GM12878 (cell line): ENCODE data around the gene MAPK8. TPM values are rescaled to one million over a fixed set of nuclear protein-coding genes. Genes with fewer than 3 reads are reported as not detected.
A peak's percentile ranks its signal among the peaks of the same experiment; 100 is the strongest.

ENCODE experiments used
- ATAC-seq: fragments of 200-7000 bp; cut with Tn5 transposase; 3 replicates; pipeline ENCODE4 v1.9.1; 2020; ENCODE audit warnings: mild to moderate bottlenecking, moderate library complexity
- BruUV-seq: library from RNA; stranded (reverse); fragments of 400-500 nt; replicated peaks from 2 replicates; lab custom pipeline; 2021; lab: Mats Ljungman, UMichigan
- CTCF ChIA-PET: fragments of 300-600 bp; sonication (Branson Sonifier 250); formaldehyde crosslinking; extraction: SDS; loops from one replicate; lab custom pipeline; 2021; ENCODE audit warnings: inconsistent platforms; lab: Yijun Ruan, JAX
- POLR2A ChIA-PET: fragments of 350-600 bp; formaldehyde crosslinking; extraction: SDS; loops from one replicate; lab custom pipeline; 2021; ENCODE audit warnings: inconsistent platforms; lab: Charles Lee
- RAD21 ChIA-PET: fragments of 300-600 bp; sonication (Branson Sonifier 250); formaldehyde crosslinking; loops from one replicate; lab custom pipeline; 2023; ENCODE audit warnings: antibody characterized with exemption; ENCODE audit not compliant: unreplicated experiment; lab: Charles Lee
- SMC1A ChIA-PET: fragments of 300-600 bp; sonication (Branson Sonifier 250); formaldehyde crosslinking; loops from one replicate; lab custom pipeline; 2023; ENCODE audit not compliant: unreplicated experiment, uncharacterized antibody; lab: Charles Lee
- DNase-seq: peaks from one replicate; pipeline ENCODE4 v3.0.0-alpha.2; 2011; ENCODE audit warnings: low read depth, low spot score
- FAIRE-seq: peaks from 3 replicates; lab custom pipeline; 2011; peaks lifted over from hg19 to GRCh38; lab: Jason Lieb, UNC
- H2AFZ ChIP-seq: 2 replicates; pipeline ENCODE4 v1.6.0; 2011; ENCODE audit warnings: low read depth, low read length, control low read depth; ENCODE audit not compliant: control insufficient read depth
- H3K27ac ChIP-seq: 2 replicates; pipeline ENCODE4 v1.5.1; 2011; ENCODE audit warnings: control low read depth; ENCODE audit not compliant: control insufficient read depth, insufficient read depth
- H3K27me3 ChIP-seq, 2 experiments: replicated peaks in 1 of 2; 2 replicates each; pipeline versions ENCODE4 v1.6.0 to v1.6.1; 2011; ENCODE audit warnings: low read length in 1 of 2; ENCODE audit not compliant: control insufficient read depth in 2 of 2, insufficient read depth in 2 of 2
- H3K36me3 ChIP-seq, 2 experiments: 2 replicates each; pipeline ENCODE4 v1.5.1; 2011; ENCODE audit warnings: low read length in 1 of 2; ENCODE audit not compliant: control insufficient read depth in 2 of 2, insufficient read depth in 2 of 2
- H3K4me1 ChIP-seq: 2 replicates; pipeline ENCODE4 v1.6.1; 2011; ENCODE audit warnings: mild to moderate bottlenecking, low read length, moderate library complexity, mixed read lengths; ENCODE audit not compliant: control insufficient read depth, insufficient read depth
- H3K4me2 ChIP-seq: 2 replicates; pipeline ENCODE4 v1.6.0; 2011; ENCODE audit warnings: control low read depth; ENCODE audit not compliant: control insufficient read depth, insufficient read depth
- H3K4me3 ChIP-seq: fragments of 200-600 bp; sonication (generic); 2 replicates; pipeline ENCODE4 v1.5.1; 2016
- H3K79me2 ChIP-seq: 2 replicates; pipeline ENCODE4 v1.6.0; 2011; ENCODE audit warnings: low read length; ENCODE audit not compliant: control insufficient read depth, insufficient read depth
- H3K9ac ChIP-seq: 2 replicates; pipeline ENCODE4 v1.8.0; 2011; ENCODE audit warnings: low read length, control low read depth, mixed read lengths; ENCODE audit not compliant: control insufficient read depth, insufficient read depth
- H3K9me3 ChIP-seq: replicated peaks from 3 replicates; pipeline ENCODE4 v1.5.1; 2011; ENCODE audit warnings: mild to moderate bottlenecking, low read length; ENCODE audit not compliant: control insufficient read depth, insufficient read depth
- H4K20me1 ChIP-seq: 2 replicates; pipeline ENCODE4 v1.6.0; 2011; ENCODE audit not compliant: control insufficient read depth, insufficient read depth
- EED ChIP-seq: sonication (generic); IDR thresholded peaks from 2 replicates; pipeline ENCODE4 v1.6.1; 2016; ENCODE audit warnings: antibody characterized with exemption, low read depth
- ETV6 ChIP-seq, 2 experiments: fragments of 450-650 bp in 1 of 2; IDR thresholded peaks in 1 of 2; conservative IDR thresholded peaks in 1 of 2; 2 replicates each; pipeline ENCODE4 v1.6.1; 2014; ENCODE audit warnings: antibody characterized with exemption in 1 of 2, borderline replicate concordance in 1 of 2, low read depth in 1 of 2, mild to moderate bottlenecking in 1 of 2, moderate library complexity in 1 of 2
- FOXK2 ChIP-seq: fragments of 450-650 bp; IDR thresholded peaks from 2 replicates; pipeline ENCODE4 v1.6.1; 2017; ENCODE audit warnings: mild to moderate bottlenecking, moderate library complexity
- GABPA ChIP-seq: IDR thresholded peaks from 2 replicates; pipeline ENCODE4 v1.6.1; 2014; ENCODE audit warnings: antibody characterized with exemption, low read depth, mild to moderate bottlenecking, inconsistent platforms
- HCFC1 ChIP-seq: fragments of 150-350 bp; IDR thresholded peaks from 2 replicates; pipeline ENCODE4 v1.6.1; 2014; ENCODE audit warnings: low read length
- HDAC6 ChIP-seq: fragments of 200-600 bp; sonication (generic); IDR thresholded peaks from one replicate; pipeline ENCODE4 v1.8.0; 2017; ENCODE audit warnings: antibody characterized with exemption; ENCODE audit not compliant: unreplicated experiment
- MAX ChIP-seq: IDR thresholded peaks from 2 replicates; pipeline ENCODE4 v1.6.1; 2012; ENCODE audit warnings: low read depth, low read length, improper control_type of control experiment
- NRF1 ChIP-seq: conservative IDR thresholded peaks from 2 replicates; pipeline ENCODE4 v1.6.1; 2011; ENCODE audit warnings: mild to moderate bottlenecking, low read depth, low read length, improper control_type of control experiment
- SIN3A ChIP-seq: IDR thresholded peaks from 2 replicates; pipeline ENCODE4 v1.6.1; 2012; ENCODE audit warnings: low read depth, low read length, improper control_type of control experiment
- SP1 ChIP-seq: IDR thresholded peaks from one replicate; pipeline ENCODE4 v1.6.1; 2011; ENCODE audit warnings: low read depth, low read length
- SREBF2 ChIP-seq: IDR thresholded peaks from 2 replicates; pipeline ENCODE4 v1.6.1; 2012; ENCODE audit warnings: mild to moderate bottlenecking, low read length
- STAT3 ChIP-seq: IDR thresholded peaks from 2 replicates; pipeline ENCODE4 v1.6.1; 2011; ENCODE audit warnings: low read depth, low read length, improper control_type of control experiment
- TCF12 ChIP-seq: IDR thresholded peaks from 2 replicates; pipeline ENCODE4 v1.6.1; 2011; ENCODE audit warnings: low read depth, mild to moderate bottlenecking, low read length
- TCF3 ChIP-seq: IDR thresholded peaks from 2 replicates; pipeline ENCODE4 v1.6.1; 2012; ENCODE audit warnings: low read depth, mild to moderate bottlenecking, low read length, borderline replicate concordance; ENCODE audit not compliant: insufficient read depth
- ZNF384 ChIP-seq: IDR thresholded peaks from 2 replicates; pipeline ENCODE4 v1.6.1; 2012; ENCODE audit warnings: low read depth, mild to moderate bottlenecking, low read length, improper control_type of control experiment, borderline replicate concordance
- ZNF687 ChIP-seq: fragments of 450-650 bp; IDR thresholded peaks from 2 replicates; pipeline ENCODE4 v1.6.1; 2017; ENCODE audit warnings: mild to moderate bottlenecking, moderate library complexity
- WGBS: methylation state at CpG from one replicate; pipeline ENCODE4 v1.1.6; 2016; ENCODE audit warnings: low lambda C conversion rate; ENCODE audit not compliant: insufficient replicate concordance, insufficient coverage; ENCODE audit errors: missing lambda C conversion rate; 5-methylcytosine and 5-hydroxymethylcytosine counted together
- in situ Hi-C: fragments of 300-500 bp; cut with MboI; formaldehyde crosslinking; loops from 9 replicates; pipeline ENCODE4 v1.14.3; 2018; ENCODE audit warnings: mixed read lengths
- intact Hi-C: fragments of 100-400 bp; cut with micrococcal nuclease; formaldehyde crosslinking; loops from one replicate; pipeline ENCODE4 v1.14.2; 2022; ENCODE audit not compliant: unreplicated experiment
- polyA plus RNA-seq, 11 experiments: library from polyadenylated mRNA; depleted of rRNA in 4 of 11; unstranded in 6 of 11; stranded (reverse) in 5 of 11; fragments of >200 nt; fragmentation: Nextera tagmentation in 4 of 11; fragmentation: Illumina TruSeq in 1 of 11; extraction: Ambion mirVana in 4 of 11; extraction: Trizol in 1 of 11; gene quantifications; 1 replicate in 1 of 11; 2 replicates in 10 of 11; pipeline versions ENCODE4 v1.2.1 to v1.2.3, GENCODE V29; 2011 to 2016; ENCODE audit warnings: inconsistent platforms in 2 of 11, missing spikeins in 2 of 11, low read depth in 1 of 11
- total RNA-seq, 4 experiments: library from RNA; depleted of rRNA in 3 of 4; stranded (reverse); fragments of >200 nt in 3 of 4; fragmentation: Illumina TruSeq in 1 of 4; extraction: Trizol in 1 of 4; gene quantifications; 2 replicates each; pipeline versions ENCODE4 v1.2.1 to v1.2.3, GENCODE V29; 2013 to 2021
- TF ChIP-seq, protein P1 (sequence below): fragments of 450-650 bp; conservative IDR thresholded peaks from 2 replicates; pipeline ENCODE4 v1.6.1; 2017; ENCODE audit warnings: mild to moderate bottlenecking, moderate library complexity

Gene MAPK8
- total and polyA plus RNA-seq, 10 of the 15 experiments (the other 5 are each of a cell fraction or from before 2014, with no cell fraction given): 3.9 to 102 (median 40.0) TPM

DNA sequence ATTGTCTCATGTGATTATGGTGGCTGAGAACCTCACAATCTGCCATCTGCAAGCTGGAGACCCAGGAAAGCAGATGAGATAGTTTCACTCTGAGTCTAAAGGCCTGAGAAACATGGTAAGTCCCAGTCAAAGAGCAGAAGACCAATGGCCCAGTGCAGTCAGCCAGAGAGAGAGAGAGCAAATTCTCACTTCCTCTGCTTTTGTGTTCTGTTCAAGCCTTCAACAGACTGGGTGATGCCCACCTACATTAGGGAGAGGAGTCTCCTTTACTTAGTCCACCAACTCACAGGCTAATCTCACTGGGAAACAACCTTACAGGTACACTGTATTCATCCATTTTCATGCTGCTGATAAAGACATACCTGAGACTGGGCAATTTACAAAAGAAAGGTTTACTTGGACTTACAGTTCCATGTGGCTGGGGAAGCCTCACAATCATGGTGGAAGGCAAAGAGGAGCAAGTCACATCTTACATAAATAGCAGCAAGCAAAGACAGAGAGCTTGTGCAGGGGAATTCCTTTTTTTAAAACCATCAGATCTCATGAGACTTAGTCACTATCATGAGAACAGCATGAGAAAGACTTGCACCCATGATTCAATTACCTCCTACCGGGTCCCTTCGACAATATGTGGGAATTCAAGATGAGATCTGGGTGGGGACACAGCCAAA is 27.3 kb upstream of the MAPK8 start:
- Histone ChIP-seq H2AFZ (peak overlapping the region; percentile 51), H3K36me3 (no peaks in the 10 kb centered on the region), H4K20me1 (no peaks in the 10 kb centered on the region), H3K9ac (peak overlapping the region; percentile 68), H3K4me3 (no peak overlapping the region), H3K4me2 (peak overlapping the region; percentile 52), H3K79me2 (no peaks in the 10 kb centered on the region; the same call in none of the 2 replicates), H3K27ac (peak overlapping the region; percentile 96), H3K9me3 (peaks cover 19% of the 10 kb centered on the region), H3K27me3 (no peaks in the 10 kb centered on the region), H3K4me1 (peaks cover 44% of the 10 kb centered on the region)
- 0% methylated on average over 2 of the region's 2 CpGs for WGBS
- POLR2A ChIA-PET: interaction anchor here (0.5 to 5.8 kb wide), 5 partner anchors 10 to 222 kb away, joined by 4 to 43 read pairs (median 5); partner anchors contain the start of gene MAPK8
- in situ Hi-C loops (no loop called here), intact Hi-C loops (loop anchor here (2.0 kb wide), 2 partner anchors 48 to 58 kb away; no protein-coding TSS in a partner anchor)
- ATAC-seq (peak; percentile 88), FAIRE-seq (peak; percentile 76), DNase-seq (peak; percentile 99)
- CTCF ChIA-PET: interaction anchor here (0.9 to 5.9 kb wide), 8 partner anchors 10 to 84 kb away, joined by 3 to 45 read pairs (median 4); no protein-coding TSS in a partner anchor
- TSS peak; percentile 86 for BruUV-seq
- SMC1A ChIA-PET: interaction anchor here (1.1 to 7.4 kb wide), 11 partner anchors 9 to 332 kb away, joined by 3 to 87 read pairs (median 4); no protein-coding TSS in a partner anchor
- RAD21 ChIA-PET: interaction anchor here (0.9 to 4.9 kb wide), 9 partner anchors 8 to 70 kb away, joined by 3 to 34 read pairs (median 7); no protein-coding TSS in a partner anchor
- peak; percentile 95 for TF ChIP-seq EED
- TF ChIP-seq SREBF2: no peak
- TF ChIP-seq STAT3: peak; percentile 54; the same call in 1 of the 2 replicates
- peak; percentile 74 for TF ChIP-seq SP1
- TF ChIP-seq ETV6 (conservative IDR thresholded peaks at IDR 0.05 in 1 of 2, IDR thresholded peaks at IDR 0.05 in 1 of 2; ENCODE audit: borderline replicate concordance in 1 of 2, low read depth in 1 of 2): peak in 1 of 2 experiments; percentile 66; a peak in 1 of 4 replicates
- peak; percentile 91; the same call in 1 of the 2 replicates for TF ChIP-seq TCF12
- peak; percentile 69; the same call in 1 of the 2 replicates for TF ChIP-seq TCF3
- 0 out of 2 replicates have a peak, but pooled peaks have one; percentile 13 for TF ChIP-seq GABPA
- no peak for TF ChIP-seq SIN3A
- no peak for TF ChIP-seq ZNF384
- no peak for TF ChIP-seq NRF1
- no peak for TF ChIP-seq HDAC6
- TF ChIP-seq, protein P1, sequence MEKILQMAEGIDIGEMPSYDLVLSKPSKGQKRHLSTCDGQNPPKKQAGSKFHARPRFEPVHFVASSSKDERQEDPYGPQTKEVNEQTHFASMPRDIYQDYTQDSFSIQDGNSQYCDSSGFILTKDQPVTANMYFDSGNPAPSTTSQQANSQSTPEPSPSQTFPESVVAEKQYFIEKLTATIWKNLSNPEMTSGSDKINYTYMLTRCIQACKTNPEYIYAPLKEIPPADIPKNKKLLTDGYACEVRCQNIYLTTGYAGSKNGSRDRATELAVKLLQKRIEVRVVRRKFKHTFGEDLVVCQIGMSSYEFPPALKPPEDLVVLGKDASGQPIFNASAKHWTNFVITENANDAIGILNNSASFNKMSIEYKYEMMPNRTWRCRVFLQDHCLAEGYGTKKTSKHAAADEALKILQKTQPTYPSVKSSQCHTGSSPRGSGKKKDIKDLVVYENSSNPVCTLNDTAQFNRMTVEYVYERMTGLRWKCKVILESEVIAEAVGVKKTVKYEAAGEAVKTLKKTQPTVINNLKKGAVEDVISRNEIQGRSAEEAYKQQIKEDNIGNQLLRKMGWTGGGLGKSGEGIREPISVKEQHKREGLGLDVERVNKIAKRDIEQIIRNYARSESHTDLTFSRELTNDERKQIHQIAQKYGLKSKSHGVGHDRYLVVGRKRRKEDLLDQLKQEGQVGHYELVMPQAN: no peak
- TF ChIP-seq ZNF687: peak; percentile 88
- no peak for TF ChIP-seq MAX
- TF ChIP-seq FOXK2: no peak
- TF ChIP-seq HCFC1: no peak
